Measurements from ENCODE around the gene CNTN2. TPM values are rescaled to one million over a fixed set of nuclear protein-coding genes. Genes with fewer than 3 reads are reported as not detected.

The CNTN2 gene
- total RNA-seq, 1 experiment from 2014 or later = not detected

GRCh38 chr1:205012391-205013140 is 30.4 kb upstream of the CNTN2 start:
- BruUV-seq (replicated peaks) = no TSS peak
- H3K9me3 ChIP-seq (ENCODE audit: control insufficient read depth, insufficient read depth, low read depth, low read length) = no peaks in the 10 kb centered on the region
- ChIA-PET POLR2A (no interaction called here), CTCF (interaction anchor here (1.8 kb wide), 1 partner anchor 49 kb away, joined by 5 read pairs; no protein-coding TSS in a partner anchor)
- DNase-seq (ENCODE audit: low read depth, low spot score) = no peak
- H3K36me3 ChIP-seq (ENCODE audit: control insufficient read depth, insufficient read depth, low read length) = no peaks in the 10 kb centered on the region
- intact Hi-C loops (cut with micrococcal nuclease; ENCODE audit: unreplicated experiment) (no loop called here), in situ Hi-C loops (cut with HindIII; ENCODE audit: low pct_unique_long_range_greater_than_20kb, low sequenced_read_pairs) (no loop called here)
- no peaks in the 10 kb centered on the region for H3K4me1 ChIP-seq (ENCODE audit: control insufficient read depth, insufficient read depth, low read length)
- TF ChIP-seq TCF7L2 (IDR thresholded peaks at IDR 0.05; ENCODE audit: low read depth, low read length) (no peak), SIN3A (IDR thresholded peaks at IDR 0.05; ENCODE audit: borderline replicate concordance, insufficient read depth, low read depth, low read length) (no peak), POLR2AphosphoS5 (IDR thresholded peaks at IDR 0.05; ENCODE audit: low read depth, low read length) (no peak), CTCF (IDR thresholded peaks at IDR 0.05) (no peak), REST (IDR thresholded peaks at IDR 0.05; ENCODE audit: insufficient read depth in 1 of 2, low read depth in 2 of 2, low read length in 1 of 2) (no peak)
- no peak for ATAC-seq
- H3K27ac ChIP-seq (ENCODE audit: low read length) = no peak overlapping the region
- H3K4me3 ChIP-seq (ENCODE audit: low read depth in 2 of 2, low read length in 2 of 2) = no peak overlapping the region
- H3K27me3 ChIP-seq (ENCODE audit: control insufficient read depth, insufficient read depth, low read length) = no peaks in the 10 kb centered on the region

- no TSS peak for BruUV-seq (replicated peaks)
- H3K27me3 ChIP-seq (ENCODE audit: control insufficient read depth, insufficient read depth, low read length) = no peaks in the 10 kb centered on the region
- POLR2A ChIA-PET = no interaction called here
Measured at GRCh38 chr1:205013683-205014367, 29.2 kb upstream of the CNTN2 start.

GRCh38 chr1:205014783-205015182 is 28.2 kb upstream of the CNTN2 start:
- Histone ChIP-seq H3K27ac (ENCODE audit: low read length) (no peak overlapping the region), H3K4me3 (ENCODE audit: low read depth in 2 of 2, low read length in 2 of 2) (no peak overlapping the region), H3K9me3 (ENCODE audit: control insufficient read depth, insufficient read depth, low read depth, low read length) (no peaks in the 10 kb centered on the region), H3K4me1 (ENCODE audit: control insufficient read depth, insufficient read depth, low read length) (no peaks in the 10 kb centered on the region), H3K27me3 (ENCODE audit: control insufficient read depth, insufficient read depth, low read length) (no peaks in the 10 kb centered on the region), H3K36me3 (ENCODE audit: control insufficient read depth, insufficient read depth, low read length) (no peaks in the 10 kb centered on the region)
- intact Hi-C loops (cut with micrococcal nuclease; ENCODE audit: unreplicated experiment) = no loop called here
- ATAC-seq (no peak), DNase-seq (ENCODE audit: low read depth, low spot score) (no peak)
- BruUV-seq (replicated peaks) = no TSS peak
- no peak for TF ChIP-seq CTCF (IDR thresholded peaks at IDR 0.05)
- TF ChIP-seq POLR2AphosphoS5 (IDR thresholded peaks at IDR 0.05; ENCODE audit: low read depth, low read length) = no peak
- TF ChIP-seq REST (IDR thresholded peaks at IDR 0.05; ENCODE audit: insufficient read depth in 1 of 2, low read depth in 2 of 2, low read length in 1 of 2) = no peak
- TF ChIP-seq SIN3A (IDR thresholded peaks at IDR 0.05; ENCODE audit: borderline replicate concordance, insufficient read depth, low read depth, low read length) = no peak
- TF ChIP-seq TCF7L2 (IDR thresholded peaks at IDR 0.05; ENCODE audit: low read depth, low read length) = no peak
- ChIA-PET POLR2A (no interaction called here), CTCF (no interaction called here)
- in situ Hi-C loops (cut with HindIII; ENCODE audit: low pct_unique_long_range_greater_than_20kb, low sequenced_read_pairs) = no loop called here

More at GRCh38 chr1:205013683-205014367, 29.2 kb upstream of the CNTN2 start:
- Histone ChIP-seq H3K36me3 (ENCODE audit: control insufficient read depth, insufficient read depth, low read length) (no peaks in the 10 kb centered on the region), H3K4me3 (ENCODE audit: low read depth in 2 of 2, low read length in 2 of 2) (no peak overlapping the region), H3K27ac (ENCODE audit: low read length) (no peak overlapping the region), H3K4me1 (ENCODE audit: control insufficient read depth, insufficient read depth, low read length) (no peaks in the 10 kb centered on the region), H3K9me3 (ENCODE audit: control insufficient read depth, insufficient read depth, low read depth, low read length) (no peaks in the 10 kb centered on the region)
- in situ Hi-C loops (cut with HindIII; ENCODE audit: low pct_unique_long_range_greater_than_20kb, low sequenced_read_pairs) (no loop called here), intact Hi-C loops (cut with micrococcal nuclease; ENCODE audit: unreplicated experiment) (no loop called here)
- CTCF ChIA-PET = interaction anchor here (1.8 kb wide), 1 partner anchor 48 kb away, joined by 5 read pairs; no protein-coding TSS in a partner anchor
- DNase-seq (ENCODE audit: low read depth, low spot score) (no peak), ATAC-seq (no peak)
- TF ChIP-seq SIN3A (IDR thresholded peaks at IDR 0.05; ENCODE audit: borderline replicate concordance, insufficient read depth, low read depth, low read length) = no peak

Data from Panc1 (cell line).